Stimulated activated CD4-positive, alpha-beta T cell treated with anti-CD3 and anti-CD28 coated beads, Interleukin-1b, Interleukin-23, amount 100 ng/mL, for 4 hours (primary cell): ENCODE measurements around the gene DPP9.

Experiments used
- DNase-seq, 2 donors: peaks; one replicate each; pipeline ENCODE4 v3.0.0-alpha.2; 2020; ENCODE audit warnings: low read depth in 2 of 2

DPP9 gene

DNA sequence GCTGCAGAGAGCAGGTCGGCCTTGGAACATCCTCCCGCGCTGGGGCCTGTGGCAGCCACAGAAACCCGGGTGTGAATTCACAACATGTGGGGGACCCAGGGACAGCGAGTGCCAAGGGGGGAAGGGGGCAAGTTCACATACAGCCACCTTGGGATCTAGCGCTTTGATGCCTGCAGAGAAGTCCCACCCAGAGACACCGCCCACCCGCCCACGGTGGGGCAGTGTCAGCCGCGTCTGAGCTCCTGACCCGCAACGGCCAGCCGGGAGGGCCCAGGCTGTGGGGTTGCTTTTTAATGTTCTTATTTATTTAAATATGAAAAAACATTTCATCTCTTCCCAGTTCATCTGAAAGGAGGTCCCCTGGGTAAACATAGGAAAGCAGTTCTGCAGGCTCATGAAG lies 66.4 kb downstream of the DPP9 start:
- DNase-seq = no peak

DNA sequence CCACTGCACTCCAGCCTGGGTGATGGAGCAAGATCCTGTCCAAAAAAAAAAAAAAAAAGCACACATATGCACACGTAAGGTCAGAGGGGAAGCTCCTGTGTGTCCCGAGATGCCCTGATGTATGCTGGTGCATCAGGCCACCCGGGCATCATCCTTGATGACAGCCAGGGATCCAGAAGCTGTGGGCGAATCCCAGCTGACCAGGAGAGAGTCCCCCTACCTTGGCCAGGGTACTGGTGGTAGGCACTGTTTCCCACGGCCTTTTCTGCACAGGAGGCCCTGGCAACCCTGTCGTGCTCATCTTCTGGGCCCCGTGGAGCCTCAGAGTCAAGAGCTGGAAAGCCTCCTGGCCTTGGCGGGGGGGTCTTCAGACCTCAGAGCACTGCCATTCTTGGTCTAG lies 67.5 kb downstream of the DPP9 start:
- no peak for DNase-seq

DNA sequence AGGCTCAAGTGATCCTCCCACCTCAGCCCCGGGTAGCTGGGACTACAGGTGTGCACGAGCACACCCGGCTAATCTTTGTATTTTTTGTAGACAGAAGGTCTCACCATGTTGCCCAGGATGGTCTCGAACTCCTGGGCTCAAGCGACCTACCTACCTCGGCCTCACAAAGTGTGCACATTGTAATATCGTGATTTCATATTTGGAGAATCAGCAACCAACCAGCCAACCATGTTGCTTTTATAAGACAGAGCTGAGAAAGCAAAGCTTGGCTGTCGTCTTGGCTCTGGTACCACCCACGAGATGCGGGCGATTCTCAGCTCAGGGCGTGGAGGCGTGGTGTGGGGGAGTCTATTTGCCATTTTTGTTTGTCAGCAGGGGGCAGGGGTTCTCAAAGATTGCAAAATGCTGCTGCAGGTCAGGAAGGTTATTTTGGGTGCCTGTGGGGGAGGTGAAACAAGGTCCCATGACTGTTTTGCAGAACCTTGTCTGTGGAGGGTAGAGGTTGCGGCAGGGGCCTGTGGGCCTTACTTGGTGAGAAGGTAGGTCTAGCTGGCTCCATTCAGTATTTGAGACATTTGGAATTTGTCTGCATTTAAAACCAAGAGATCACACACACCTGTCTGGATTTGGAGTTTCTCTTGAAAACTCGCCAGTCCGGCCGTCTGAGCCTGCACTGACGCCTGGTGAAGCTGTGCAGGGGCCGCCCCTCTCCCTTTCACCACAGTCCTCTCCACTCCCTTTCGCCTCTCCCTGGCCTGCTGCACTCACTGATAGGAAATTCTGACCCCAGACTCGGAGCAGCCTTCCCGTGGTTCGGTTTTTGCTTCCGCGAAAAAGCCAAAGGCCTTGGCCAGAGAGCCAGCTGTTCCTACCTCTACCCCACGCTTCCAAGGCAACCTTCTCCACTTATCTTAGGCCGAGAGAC lies 68.9 kb downstream of the DPP9 start:
- DNase-seq = no peak

DNA sequence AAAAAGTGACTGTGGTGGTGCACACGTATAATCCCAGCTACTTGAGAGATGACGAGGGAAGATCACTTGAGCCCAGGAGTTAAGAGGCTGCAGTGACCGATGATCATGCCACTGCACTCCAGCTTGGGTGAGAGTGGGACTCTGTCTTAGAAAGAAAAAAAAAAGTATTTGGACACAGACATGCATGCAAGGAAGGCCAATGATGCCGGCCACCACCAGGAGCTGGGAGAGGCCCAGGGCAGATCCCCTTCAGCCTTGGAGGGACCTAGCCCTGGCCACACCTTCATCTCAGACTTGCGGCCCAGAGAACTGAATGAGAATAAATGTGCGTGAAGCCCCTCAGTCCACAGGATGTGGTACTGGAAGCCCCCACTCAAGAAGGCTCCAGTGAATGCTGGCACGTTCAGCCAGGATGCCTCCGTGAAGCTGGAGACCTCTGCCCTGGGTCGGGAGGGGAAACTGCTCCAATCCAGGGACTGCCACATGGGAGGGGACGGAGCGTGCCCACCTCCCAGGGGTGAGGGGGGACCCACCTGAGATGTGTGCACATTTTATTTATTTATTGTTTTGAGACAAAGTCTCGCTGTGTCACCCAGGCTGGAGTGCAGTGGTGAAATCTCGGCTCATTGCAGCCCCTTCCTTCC lies 69.7 kb downstream of the DPP9 start:
- DNase-seq = no peak

DNA sequence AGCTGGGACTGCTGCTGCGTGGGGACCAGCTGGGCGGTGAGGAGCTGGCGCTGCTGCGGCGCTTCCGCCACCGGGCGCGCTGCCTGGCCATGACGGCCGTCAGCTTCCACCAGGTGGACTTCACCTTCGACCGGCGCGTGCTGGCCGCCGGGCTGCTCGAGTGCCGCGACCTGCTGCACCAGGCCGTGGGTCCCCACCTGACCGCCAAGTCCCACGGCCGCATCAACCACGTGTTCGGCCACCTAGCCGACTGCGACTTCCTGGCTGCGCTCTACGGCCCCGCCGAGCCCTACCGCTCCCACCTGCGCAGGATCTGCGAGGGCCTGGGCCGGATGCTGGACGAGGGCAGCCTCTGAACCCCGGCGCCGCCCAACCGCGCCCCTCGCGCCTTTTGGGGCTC lies 71.6 kb downstream of the DPP9 start:
- no peak for DNase-seq

DNA sequence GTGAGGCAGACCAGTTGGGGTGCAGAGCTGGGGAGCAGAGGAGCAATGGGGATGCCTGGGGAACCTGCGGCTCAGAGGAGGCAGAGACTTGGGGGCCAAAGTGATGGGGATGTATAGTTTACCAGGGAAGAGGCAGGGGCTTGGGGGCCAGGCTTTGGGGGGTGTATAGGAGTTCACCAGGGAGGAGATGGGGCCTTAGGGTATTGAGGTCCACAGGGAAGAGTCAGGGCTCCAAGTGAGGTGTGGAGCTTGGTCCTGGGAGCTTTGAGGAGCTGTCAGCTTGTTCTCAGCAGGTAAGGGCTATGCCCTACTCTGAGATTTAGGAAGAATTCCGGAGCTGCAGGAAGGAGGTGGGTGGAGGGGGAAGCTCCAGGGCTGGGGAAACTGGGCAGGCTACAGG lies 73.5 kb downstream of the DPP9 start:
- no peak for DNase-seq

DNA sequence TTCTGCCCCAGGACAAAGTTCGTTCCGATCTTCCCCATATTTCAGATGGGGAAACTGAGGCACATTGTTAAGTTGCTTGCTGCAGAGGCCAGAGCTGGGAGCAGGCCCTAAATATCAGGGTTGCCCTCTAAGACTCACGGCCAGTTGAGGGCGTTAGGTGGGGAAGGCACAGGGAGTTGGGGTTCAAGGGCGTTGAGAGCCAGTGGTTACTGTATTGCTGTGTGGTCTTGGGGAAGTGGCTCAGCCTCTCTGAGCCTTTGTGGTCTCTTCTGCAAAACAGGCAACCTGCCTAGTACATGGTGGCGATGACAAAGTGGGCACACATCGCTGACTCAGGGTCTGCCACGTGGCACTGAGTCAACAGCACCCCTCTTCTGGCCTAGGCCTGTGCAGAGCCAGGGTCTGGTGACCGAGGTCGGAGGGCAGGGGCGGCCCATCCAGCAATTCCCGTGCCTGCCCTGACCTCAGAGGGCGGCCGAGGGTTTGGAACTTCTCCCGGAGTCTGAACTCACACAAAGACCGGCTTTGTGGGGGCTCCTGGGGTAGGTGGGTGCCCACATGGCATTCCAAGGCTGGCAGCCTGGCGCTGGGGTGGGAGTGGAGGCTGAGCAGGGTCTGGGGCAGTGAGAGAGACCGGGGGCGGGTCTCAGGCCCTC lies 74.1 kb downstream of the DPP9 start:
- DNase-seq = no peak

DNA sequence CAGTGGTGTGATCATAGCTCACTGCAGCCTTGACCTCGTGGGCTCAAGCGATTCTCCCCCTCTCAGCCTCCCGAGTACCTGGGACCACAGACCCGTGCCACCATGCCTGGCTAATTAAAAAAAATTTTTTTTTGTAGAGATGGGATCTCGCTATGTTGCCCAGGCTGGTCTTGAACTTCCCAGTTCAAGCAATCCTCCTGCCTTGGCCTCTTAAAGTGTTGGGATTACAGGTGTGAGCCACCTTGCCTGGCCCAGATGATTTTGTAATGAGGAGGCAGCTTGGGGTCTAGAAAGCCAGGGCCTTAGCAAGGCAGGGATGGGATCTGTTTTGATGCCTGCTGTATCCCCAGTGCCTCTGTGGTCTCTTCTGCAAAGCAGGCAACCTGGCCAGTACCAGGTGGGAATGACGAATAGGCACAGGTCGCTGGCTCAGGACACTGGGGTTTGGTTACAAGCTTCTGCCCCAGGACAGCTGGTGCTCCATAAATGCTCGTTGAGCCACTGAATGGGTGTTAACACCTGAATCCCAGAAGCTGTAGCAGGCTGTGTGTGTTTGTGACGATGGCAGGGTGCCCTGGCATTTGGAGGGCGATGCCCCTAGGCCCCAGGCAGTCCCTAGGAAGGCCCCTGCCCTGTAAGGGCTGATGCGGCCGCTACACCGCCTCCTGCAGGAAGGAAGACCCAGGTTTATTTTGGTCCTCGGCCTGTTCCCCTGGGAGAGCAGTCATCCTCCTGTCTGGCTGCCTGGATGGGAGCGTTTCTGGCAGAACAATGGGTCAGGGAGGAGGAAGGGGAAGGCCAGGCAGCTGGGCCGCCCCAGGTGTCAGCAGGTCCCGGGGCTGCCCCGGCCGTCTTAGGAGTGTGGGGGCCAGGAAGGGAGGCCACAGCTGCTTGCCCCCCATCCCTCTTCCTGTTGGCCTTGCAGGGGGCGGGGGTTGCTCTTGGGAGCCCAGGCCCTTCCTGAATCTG lies 75.7 kb downstream of the DPP9 start:
- no peak for DNase-seq

DNA sequence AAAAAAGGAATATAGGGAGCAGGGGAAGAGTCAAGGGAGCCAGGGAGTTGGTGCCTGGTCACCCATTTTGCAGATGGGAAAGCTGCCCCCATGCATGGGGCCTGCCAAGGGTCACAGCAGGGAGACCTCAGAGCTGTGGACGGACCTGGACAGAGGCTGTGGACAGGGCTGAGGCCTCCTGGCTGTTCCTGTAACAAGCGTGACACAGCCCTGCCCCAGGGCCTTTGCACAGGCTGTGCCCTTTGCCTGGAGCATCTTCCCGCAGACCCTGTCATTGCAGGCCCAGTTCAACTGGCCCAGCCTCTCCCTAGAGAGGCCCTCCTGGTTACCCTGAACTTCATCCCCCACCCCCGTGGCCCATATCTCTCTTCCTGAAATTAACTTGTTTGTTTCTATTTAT lies 77.9 kb downstream of the DPP9 start:
- no peak for DNase-seq

DNA sequence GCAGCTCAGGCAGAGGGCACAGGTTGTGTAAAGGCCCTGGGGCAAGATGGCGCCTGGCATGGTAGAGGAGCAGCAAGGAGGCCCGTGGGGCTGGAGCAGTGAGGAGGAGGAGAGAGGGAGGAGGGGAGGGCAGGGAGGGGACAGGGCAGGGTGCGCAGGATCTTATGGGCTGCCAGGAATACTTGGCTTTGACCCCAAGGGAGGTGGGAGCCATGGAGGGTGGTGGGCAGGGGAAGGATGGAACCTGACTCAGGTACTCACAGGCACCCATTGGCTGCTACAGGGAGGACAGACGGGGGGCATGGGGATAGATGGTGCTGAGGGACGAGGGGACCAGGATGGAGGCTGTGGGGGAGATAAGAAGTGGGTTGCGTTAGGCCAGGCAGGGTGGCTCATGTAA lies 81.0 kb downstream of the DPP9 start:
- DNase-seq = no peak

DNA sequence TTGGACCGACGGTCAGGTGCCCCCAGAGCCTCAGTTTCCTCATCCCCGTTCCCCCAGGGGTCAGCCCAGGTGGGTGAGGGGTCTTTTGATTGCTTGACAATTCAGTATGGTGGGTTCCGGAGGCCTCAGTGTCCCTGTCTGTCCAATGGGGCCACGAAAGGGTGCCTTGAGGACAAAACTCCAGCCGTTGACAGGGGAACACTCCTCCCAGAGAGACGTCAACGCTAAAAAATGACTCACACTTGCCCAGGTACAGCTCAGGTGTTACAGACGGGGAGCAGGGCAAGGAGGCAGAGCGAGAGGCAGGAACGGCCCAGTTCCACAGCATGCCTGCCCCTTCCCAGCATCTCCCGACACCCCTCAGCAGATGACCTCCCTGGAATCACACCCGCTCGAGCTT lies 82.5 kb downstream of the DPP9 start:
- no peak for DNase-seq

DNA sequence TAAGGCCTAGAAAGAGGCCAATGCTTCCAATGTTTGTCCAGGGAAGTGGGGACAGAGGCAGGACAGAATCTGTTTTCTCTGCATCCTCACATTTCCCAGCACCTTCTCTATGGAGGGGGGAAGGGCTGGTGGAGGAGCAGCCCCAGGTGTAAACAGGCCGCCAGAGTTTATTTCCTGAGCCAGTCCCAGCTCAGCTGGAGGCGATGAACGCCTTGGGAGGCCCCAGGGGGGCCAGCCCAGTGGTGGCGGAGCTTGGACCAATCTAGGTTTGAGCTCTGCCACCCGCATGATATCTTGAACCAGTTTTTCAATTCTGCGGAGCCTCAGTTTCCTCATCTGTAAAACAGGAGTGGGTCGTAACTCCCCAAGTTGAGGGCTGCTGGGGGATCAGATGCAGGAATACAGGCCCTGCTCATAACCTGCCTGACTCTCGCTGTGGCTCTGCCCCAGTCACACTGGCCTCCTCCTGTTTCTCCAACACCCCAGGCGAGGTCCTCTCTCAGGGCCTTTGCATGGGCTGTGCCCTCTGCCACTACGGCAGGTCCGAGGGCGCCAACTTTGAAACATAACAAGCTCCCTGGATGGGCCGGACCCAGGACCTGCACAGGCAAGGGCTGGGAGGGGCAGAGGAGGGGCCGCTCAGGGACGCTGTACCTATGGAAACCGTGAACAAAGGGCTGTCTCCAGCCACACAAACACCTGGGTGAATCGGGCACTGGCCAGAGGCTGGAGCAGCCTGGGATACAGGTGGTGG lies 83.2 kb downstream of the DPP9 start:
- no peak for DNase-seq

DNA sequence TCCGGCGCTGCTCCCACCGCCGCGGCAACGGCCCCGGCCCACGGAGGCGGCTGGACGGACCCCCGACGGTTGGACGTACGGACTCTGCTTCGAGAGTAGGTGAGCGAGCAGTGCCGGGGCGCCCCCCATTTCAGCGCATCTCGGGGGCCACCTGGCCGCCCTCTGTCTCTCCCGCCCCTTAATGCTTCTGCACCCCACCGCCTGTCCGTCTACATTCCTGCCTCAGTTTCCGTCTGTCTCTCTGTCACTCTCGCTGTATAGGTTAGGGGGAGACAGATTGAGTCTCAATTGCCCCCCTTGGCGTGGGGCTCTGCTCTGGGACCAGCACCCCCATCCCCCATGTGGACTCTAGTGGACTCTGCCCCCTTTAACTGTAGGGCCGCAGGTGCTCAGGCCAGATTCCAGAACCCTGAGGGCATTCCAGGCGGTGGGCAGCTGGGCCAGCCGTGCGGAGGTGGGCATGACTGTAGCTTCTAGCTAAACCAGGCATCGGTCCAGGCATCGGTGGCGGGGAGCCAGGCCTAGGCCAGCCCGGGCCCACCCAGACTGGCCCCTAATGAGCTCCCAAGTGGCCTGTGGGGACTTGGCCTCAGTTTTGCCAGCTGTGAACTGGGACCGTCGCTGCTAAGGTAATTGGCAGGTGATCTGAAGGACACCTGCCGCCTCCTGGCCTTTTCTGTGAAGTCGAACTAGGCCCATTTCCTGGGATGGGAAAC lies 84.0 kb downstream of the DPP9 start:
- DNase-seq = no peak

DNA sequence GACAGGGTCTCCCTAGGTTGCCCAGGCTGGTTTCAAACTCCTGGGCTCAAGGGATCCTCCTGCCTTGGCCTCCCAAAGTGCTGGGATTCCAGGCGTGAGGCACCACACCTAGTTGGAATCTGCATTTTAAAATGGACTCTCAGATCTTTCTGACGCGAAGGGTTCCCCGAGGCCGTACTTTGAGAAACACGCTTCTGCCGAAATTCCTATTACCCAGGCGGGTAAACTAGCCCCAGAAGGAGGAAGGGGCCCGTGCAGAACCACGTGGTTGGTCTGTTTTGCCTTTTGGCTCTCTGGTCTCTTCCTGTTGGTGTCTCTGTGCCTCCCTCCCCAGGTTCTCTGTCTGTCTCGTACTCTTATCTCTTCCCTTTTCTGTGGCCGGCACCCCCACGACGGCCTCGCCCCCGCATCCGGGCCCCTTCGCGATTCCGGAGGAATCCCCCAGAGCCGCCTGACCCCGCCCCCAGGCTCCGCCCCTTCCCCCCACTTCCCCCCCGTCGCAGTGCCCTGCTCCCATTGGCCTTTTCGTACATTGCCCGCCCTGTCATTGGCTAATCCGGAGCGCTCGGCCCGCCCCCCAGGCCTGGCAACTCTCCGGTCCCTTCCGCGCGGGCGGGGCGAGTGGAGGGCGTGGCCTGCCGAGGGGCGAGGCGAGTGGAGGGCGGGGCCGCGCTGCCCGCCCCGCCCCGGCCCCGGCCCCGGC lies 84.7 kb downstream of the DPP9 start, which contains the start of gene TNFAIP8L1:
Gene TNFAIP8L1, plus strand, starts transcription at position 689 of the 703 bp plus-strand sequence. CDS start 12,354 bp downstream, outside the sequence.
- DNase-seq = peak; percentile 99

DNA sequence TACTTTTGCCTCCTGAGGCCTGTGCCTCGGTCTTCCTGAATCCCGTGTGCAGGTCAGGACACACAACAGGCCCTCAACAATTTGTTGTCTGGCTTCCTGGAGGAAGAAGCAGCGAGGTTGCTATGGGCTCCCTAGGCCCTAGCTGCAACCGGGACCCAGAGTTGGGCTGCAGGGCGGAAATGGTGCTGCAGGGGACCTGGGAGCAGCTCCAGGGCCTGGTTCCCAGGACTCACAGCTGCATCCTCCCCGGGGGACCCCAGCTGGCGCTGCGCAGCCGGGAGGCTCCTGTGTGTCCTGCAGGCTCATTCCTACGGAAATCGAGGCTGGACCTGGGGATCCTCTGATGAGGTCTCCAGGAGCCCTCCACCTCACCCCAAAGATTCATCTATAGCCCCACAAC lies 85.3 kb downstream of the DPP9 start:
- no peak for DNase-seq

DNA sequence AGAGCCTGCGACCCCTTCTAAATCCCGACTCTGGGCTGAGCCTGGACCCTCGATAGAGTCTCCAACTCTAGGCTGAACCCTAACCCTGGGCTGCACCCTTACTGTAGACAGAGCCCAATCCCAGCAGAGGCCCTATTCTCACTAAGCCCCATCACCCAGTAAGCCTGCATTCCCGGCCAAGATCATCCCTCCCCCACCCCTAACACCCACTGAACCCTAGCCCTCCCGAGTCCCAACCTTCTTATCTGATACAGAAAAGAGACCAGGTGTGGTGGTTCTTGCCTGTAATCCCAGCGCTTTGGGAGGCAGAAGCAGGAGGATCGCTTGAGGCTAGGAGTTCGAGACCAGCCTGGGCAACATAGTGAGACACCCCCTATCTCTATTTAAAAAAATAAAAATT lies 86.9 kb downstream of the DPP9 start:
- DNase-seq = no peak

DNA sequence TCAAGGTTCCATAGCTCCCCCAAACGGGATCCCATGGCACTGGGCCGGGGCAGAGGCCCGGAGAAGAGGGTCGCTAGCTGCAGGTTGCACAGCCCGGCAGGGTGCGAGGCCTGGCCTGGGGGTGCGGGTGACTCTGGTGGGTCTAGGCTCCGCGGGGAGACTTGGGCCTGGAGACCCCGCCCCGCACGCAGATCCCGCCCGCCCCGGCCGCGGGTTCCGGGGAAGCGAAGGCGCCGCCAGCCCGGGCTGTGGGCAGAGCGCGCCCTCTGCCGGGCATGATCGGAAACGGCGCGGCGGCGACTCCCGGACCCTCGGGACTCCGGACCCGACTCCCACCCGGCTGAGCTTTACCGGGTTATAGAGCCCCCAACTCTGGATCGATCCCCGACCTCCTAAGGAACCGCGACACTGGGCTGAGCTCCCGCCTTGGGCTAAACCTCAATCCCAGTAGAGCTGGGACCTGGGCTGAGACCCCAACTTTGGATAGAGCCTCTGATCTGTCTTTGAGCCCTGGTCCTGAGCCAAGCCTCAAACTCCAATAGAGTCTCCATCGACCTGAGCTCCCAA lies 87.4 kb downstream of the DPP9 start:
- DNase-seq = peak; percentile 76 to 80

DNA sequence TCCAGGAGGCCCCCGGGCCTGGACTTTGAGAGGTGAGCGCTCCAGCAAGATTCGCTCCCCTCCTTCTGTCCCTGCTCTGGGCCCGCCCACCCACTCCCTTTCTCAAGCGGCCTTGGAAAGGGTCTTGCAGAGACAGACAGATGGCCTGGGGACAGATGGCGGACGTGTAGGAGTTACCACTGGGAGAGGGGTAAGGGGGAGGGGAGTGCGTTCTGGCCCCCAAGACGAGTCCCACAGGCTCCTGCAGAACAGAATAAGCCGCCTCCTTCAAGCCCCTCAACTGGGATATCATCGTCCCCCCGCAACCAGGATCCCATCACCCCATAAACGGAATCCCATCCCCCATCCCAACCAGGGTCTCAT lies 87.9 kb downstream of the DPP9 start:
- DNase-seq = no peak
